Measurements from ENCODE around the gene SSH3.
A peak's percentile ranks its signal among the peaks of the same experiment; 100 is the strongest.

SSH3 gene

DNA sequence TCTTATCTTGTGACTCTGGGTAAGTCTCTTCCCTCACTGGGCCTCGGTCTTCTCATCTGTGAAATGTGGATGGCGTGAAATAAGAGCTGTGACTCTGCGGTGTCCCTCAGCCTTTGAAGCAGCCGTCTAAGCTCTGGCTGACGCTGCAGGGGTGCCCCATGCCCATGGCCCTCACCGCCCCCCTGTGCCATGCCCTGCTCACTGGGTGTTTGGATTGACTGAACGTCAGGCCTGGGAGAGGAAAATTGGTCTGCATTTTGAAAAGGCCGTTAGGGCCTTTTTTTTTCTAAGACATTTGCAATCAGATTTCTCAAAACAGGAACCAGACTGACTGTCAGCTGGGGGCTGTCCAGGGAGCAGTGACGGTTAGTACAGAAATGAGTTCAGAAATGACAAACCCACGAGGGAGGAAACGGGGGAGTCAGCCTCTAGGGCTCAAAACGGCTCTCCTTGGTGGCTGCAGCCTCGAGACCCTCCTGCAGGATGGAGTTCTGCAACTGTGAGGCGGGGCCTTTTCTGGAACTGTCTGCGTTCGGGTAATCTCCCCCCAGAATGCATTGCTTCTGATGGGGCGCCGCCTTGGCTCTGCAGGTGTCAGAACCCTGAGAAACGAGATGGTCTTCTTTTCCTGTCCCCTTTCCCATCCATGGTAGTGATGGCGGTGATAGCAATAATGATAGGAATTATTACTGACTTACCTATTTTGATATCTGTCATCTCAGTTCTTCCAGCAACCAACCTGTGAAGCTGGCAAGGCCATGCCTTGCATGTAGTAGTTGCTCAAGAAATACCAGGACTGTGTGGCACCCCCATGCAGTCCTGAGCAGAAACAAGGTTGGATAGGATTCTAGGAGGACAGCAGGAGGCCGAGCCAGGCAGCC, 35.0 kb upstream of the SSH3 start:
- no peak for DNase-seq

DNA sequence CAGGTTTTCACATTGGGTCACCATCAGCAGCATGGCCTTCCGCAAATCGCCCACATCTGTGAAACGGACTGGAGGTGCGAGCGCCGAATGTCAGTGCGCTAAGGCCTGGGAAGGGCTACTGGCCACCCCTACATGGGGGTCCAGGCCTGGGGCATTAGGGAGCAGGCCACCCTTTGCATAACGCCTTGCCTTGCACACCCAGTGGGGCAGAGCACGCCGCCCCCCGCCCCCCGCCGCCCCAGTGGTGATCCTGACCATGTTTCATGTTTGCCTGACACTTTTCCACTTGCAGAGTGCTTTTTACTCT, 34.4 kb upstream of the SSH3 start:
- DNase-seq, result no peak

DNA sequence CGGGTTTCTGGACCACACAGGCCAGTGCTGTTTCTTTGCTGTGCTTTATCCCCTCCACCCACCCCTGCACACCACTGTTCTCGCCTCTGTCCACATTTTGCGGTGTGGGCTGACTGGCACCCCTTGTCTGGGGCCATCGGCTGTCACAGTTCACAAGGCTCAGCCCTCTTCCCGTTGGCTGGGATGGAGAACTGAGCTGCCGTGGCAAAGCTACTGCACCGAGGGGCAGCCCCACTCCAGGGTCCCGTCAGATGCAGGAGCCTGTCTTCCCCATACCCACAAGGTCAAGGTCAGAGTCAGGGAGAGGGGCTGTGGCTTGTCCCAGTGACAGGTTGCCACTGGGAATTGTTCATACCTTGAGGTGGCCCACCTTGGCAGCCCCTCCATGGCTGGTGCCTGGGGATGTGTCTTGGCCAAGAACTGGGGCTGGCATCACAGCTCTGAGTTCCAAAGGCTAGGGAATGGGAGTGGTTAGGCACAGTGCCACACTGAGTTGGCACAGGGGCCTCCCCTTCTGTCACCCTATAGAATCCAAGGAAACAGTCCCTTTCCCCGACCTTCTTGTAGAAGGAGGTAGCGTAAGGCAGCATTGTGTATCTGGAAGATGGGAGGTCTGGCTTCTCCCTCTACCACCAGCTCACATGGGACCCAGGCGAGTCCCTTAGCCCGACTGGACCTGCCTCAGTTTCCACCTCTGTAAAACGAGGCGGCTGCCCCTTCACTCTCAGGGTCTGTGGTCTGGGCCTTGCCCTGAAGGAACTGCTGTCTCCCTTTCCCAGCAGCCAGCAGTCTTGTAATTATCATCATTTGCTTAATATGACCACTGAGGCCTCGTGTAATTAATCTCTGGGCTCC, 33.7 kb upstream of the SSH3 start:
- DNase-seq, result no peak

- no peak for DNase-seq
Observed at GRCh38 chr11:67270256-67271204, 32.8 kb upstream of the SSH3 start.

DNA sequence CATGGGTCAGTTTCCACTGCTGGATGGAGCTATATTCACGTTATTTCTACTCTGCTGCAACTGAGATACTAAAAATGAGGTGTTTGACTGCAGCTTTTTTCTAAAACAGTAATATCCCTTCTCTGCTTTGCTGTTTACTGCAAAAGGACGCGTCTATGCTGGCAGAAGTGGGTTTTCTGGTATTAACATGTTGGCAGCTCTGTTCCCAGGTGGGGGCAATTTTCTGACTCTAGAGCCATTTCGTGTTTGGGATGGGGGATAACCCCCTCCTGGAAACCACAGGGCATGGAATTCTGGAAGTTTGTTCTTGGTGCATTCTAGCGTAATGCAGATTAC, 32.2 kb upstream of the SSH3 start:
- DNase-seq, result no peak

- no peak for DNase-seq
Observed at GRCh38 chr11:67271541-67272284, 31.6 kb upstream of the SSH3 start.

GRCh38 chr11:67272327-67273259, 30.7 kb upstream of the SSH3 start:
- DNase-seq, result no peak

DNA sequence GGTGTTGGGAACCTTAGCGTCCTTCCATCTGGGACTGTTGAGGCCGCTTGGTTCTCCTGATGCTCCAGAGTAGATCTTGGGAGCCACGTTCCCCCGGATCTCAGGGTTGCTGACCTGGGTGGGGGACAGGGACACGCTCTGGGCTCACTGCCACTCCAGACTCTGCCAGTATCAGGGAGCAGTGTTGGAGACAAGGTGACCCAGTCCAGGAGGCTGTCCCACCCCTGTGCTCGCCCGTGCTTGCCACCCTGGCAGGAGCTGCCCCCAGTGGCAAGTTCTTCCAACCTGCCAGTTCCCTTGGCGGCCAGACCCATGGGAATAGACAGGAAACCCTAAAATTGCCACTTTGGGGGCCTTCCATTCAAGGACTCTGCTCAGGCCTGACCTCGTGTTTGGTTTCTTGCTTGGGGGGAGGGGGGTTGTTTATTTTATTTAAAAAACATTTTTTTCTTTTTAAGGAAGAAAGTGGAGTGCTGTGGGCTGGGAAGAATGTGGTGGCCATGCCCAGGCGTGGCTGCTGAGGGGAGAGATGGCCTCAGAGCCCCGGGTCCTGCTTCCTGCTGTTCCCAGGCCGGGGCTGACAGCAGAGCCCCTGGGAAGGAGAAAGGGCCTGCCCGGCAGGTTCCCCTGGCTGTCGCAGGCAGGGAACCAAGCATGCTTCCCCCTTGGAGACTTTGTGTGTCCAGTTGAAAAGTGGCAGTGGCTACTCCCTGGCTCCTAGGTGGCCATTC, 29.9 kb upstream of the SSH3 start:
- DNase-seq, result no peak

GRCh38 chr11:67274768-67275605, 28.3 kb upstream of the SSH3 start:
- no peak for DNase-seq

DNA sequence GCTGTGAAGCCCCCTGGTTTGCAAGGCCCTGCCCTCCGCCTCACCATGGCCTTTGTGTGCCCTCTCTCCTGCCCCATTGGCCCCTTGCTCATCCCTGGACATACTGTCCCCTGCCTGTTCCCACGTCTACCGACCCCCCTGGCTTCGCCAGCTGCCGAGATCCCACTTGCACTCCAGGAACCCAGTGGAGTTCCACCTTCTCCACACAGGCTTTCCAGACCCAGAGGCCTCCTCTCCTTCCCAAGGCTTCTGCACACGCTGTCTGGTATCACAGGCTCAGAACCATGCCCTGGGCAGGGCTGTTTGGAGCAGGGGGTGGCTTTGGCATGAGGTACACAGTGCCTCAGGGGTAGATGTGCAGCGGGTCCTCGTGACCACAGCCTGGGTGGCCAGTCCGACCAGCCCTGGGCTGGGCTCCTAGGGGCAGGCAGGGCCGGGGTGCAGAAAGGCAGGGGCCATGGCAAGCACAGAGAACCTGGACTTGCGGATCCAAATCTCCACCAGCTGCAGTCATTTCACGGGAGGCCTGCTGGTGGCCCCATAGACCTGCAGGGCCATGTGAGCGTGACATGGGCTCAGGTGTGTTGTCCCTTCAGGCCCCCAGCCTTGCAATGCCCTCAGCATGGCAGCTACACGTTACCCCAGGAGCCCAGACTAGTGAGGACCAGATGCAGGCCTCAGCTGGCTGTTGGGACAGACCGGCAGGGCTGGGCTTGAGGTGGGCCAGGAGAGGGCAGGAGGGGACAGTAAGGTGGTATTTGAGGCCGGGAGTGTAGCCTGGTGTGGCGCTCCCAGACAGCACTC, 27.5 kb upstream of the SSH3 start:
- DNase-seq, result no peak

GRCh38 chr11:67276781-67277230, 26.5 kb upstream of the SSH3 start:
- no peak for DNase-seq

DNA sequence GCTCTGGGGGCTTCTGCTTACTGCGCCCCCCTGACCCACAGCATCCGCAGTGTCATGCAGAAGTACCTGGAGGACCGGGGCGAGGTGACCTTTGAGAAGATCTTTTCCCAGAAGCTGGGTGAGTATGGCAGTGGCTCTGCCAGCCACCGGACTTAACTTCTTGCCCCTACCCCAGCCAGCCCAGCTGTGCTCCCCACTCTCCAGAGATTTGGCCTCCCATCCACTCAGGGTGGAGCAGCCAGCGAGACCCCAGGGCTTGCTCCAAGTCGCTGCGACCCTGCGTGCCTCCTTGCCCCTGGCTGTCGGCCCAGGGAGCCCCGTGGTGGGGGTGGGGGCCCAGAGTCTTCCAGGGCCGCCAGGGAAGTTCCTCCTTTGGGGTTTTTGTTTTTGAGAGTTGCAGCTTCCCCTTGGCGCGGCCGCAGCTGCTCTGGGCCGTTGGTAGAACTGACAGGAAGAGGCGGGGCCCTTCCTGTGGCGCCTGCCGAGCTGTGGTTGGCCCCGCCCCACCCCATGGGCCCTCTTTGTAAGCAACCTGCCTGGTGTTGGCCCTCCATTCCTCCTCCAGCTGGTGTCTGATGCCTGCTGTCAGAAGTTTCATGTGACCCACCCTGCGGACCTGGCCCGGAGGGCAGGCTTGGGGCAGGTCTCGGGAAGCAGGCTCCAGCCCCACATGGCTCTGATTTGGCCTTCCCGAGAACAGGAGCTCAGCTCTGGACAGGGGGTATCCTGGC, 25.9 kb upstream of the SSH3 start:
- DNase-seq, result peak; percentile 25

DNA sequence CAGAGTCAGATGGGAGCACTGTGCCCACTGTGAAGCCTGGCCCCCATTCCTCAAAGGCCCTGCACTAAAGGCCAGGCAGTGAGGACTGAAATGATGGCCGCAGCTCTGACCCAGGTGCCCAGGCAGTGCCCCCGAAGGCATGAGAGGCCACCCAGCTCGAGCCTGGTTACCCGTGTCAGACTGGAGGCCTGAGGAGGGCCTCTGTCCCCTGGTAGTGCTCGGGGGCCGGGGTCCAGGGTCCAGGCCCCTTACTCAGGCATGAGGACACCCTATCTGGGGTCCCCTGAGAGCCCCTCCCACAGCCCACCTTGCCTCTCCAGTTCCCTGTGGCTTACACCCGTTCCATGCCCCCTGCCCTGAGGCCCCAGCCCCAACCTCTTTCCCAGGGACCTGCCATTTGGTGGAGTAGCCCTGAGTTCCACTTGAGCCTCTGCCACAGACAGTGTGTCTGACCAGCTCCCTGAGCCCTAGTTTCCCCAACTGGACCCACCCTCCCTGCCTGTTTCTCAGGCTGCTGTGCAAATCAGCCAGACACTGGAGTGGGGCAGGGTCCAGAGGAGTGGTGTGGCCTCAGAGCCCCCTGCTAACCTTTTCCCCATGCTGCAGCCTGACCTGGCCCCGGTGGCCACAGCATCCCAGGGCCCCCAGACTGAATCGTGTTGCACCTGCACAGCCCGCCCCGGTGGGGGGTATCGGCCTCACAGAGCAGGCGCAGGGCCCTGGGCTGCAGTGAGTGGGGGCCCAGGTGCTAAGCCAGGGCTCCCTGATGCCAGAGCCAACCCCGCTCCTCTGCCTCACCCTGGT, 25.0 kb upstream of the SSH3 start:
- DNase-seq, result no peak

DNA sequence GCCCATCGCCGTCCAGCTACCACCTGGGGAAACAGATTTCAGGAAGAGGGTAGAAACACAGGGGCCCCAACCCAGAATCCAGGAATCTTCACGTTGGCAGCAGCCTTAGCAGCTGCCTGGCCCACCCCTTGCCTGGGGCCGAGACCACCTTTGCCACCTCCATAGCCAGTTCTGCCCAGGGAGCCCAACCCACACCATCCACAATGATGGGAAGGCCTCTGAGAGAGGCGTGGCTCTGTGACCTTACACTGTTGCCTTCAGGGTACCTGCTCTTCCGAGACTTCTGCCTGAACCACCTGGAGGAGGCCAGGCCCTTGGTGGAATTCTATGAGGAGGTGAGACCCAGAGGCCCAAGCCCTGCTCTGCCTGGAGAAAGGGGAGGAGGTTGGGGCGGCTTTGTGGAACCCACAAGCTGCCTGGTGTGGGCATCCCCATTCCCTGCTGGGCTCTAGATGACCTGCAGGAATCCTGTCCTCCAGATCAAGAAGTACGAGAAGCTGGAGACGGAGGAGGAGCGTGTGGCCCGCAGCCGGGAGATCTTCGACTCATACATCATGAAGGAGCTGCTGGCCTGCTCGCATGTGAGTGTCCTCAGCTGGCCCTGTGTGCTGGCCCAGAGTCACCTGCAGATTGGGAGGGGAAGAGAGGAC, 24.3 kb upstream of the SSH3 start:
- DNase-seq, result no peak

- no peak for DNase-seq
Observed at GRCh38 chr11:67279589-67280340, 23.6 kb upstream of the SSH3 start.

- DNase-seq, result no peak
Observed at GRCh38 chr11:67280341-67280787, 23.0 kb upstream of the SSH3 start.

All from T1000 (cell line).